Measurements from ENCODE around the gene KCNIP1. TPM values are rescaled to one million over a fixed set of nuclear protein-coding genes. Genes with fewer than 3 reads are reported as not detected.

KCNIP1 gene
- total and polyA plus RNA-seq, 10 of the 15 experiments (the other 5 are each of a cell fraction or from before 2014, with no cell fraction given), result not detected

DNA sequence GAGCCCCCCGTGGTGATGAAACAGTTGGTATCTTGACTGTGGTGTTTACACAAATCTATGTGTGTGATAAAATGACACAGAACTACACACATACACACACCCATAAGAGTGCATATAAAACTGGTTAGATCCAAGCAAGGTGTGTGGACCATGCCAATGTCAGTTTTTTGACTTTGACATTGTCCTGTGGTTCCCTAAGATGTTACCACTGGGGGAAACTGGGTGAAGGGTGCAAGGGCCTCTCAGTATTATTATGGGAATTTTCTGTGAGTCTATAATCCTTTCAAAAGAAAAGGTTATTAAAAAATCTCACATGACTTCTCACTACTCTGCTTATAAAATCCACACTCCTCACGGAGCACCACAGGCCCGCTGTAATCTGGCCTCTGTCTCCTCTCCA is 13.4 kb upstream of the KCNIP1 start (continued):
- TF ChIP-seq, protein P1, sequence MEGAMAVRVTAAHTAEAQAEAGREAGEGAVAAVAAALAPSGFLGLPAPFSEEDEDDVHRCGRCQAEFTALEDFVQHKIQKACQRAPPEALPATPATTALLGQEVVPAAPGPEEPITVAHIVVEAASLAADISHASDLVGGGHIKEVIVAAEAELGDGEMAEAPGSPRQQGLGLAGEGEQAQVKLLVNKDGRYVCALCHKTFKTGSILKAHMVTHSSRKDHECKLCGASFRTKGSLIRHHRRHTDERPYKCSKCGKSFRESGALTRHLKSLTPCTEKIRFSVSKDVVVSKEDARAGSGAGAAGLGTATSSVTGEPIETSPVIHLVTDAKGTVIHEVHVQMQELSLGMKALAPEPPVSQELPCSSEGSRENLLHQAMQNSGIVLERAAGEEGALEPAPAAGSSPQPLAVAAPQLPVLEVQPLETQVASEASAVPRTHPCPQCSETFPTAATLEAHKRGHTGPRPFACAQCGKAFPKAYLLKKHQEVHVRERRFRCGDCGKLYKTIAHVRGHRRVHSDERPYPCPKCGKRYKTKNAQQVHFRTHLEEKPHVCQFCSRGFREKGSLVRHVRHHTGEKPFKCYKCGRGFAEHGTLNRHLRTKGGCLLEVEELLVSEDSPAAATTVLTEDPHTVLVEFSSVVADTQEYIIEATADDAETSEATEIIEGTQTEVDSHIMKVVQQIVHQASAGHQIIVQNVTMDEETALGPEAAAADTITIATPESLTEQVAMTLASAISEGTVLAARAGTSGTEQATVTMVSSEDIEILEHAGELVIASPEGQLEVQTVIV (IDR thresholded peaks at IDR 0.05; ENCODE audit: borderline replicate concordance, partially characterized antibody), result no peak
- TF ChIP-seq, protein P2, sequence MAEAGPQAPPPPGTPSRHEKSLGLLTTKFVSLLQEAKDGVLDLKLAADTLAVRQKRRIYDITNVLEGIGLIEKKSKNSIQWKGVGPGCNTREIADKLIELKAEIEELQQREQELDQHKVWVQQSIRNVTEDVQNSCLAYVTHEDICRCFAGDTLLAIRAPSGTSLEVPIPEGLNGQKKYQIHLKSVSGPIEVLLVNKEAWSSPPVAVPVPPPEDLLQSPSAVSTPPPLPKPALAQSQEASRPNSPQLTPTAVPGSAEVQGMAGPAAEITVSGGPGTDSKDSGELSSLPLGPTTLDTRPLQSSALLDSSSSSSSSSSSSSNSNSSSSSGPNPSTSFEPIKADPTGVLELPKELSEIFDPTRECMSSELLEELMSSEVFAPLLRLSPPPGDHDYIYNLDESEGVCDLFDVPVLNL (IDR thresholded peaks at IDR 0.05; ENCODE audit: low read depth, low read length), result no peak
- TF ChIP-seq SRF (IDR thresholded peaks at IDR 0.05; ENCODE audit: low read depth in 2 of 2, low read length in 2 of 2) (no peak), ATF7 (IDR thresholded peaks at IDR 0.05; ENCODE audit: low read depth) (no peak), YBX1 (IDR thresholded peaks at IDR 0.05) (no peak)
- TF ChIP-seq, protein P3, sequence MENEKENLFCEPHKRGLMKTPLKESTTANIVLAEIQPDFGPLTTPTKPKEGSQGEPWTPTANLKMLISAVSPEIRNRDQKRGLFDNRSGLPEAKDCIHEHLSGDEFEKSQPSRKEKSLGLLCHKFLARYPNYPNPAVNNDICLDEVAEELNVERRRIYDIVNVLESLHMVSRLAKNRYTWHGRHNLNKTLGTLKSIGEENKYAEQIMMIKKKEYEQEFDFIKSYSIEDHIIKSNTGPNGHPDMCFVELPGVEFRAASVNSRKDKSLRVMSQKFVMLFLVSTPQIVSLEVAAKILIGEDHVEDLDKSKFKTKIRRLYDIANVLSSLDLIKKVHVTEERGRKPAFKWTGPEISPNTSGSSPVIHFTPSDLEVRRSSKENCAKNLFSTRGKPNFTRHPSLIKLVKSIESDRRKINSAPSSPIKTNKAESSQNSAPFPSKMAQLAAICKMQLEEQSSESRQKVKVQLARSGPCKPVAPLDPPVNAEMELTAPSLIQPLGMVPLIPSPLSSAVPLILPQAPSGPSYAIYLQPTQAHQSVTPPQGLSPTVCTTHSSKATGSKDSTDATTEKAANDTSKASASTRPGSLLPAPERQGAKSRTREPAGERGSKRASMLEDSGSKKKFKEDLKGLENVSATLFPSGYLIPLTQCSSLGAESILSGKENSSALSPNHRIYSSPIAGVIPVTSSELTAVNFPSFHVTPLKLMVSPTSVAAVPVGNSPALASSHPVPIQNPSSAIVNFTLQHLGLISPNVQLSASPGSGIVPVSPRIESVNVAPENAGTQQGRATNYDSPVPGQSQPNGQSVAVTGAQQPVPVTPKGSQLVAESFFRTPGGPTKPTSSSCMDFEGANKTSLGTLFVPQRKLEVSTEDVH (IDR thresholded peaks at IDR 0.05; ENCODE audit: low read depth, partially characterized antibody), result no peak

DNA sequence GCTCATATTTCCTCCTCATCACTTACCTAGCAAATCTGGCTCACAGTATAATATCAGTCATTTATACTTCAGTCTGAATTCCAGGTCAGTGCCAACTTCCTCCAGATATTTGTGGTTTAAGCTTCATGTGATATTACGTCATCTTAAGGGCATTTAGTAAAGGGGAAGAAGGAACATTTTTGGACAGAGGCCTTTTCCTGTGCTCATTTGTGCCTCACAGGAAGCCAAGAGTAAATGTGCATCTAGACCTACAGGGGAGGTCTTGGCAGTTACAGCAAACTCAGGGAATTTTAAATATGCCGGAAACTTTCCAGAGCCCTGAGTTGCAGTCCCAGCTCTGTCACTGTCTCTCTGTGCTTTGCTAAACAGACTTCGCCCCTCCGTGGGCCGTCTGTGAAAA is 12.3 kb upstream of the KCNIP1 start:
- 48% methylated on average over 5 of the region's 5 CpGs for WGBS (ENCODE audit: insufficient coverage, insufficient replicate concordance, low lambda C conversion rate, missing lambda C conversion rate)
- Histone ChIP-seq H3K27ac (ENCODE audit: control insufficient read depth, insufficient read depth) (no peak overlapping the region), H3K9ac (ENCODE audit: control insufficient read depth, insufficient read depth, low read length) (no peak overlapping the region), H3K4me1 (ENCODE audit: control insufficient read depth, insufficient read depth, low read length) (no peaks in the 10 kb centered on the region), H3K4me2 (ENCODE audit: control insufficient read depth, insufficient read depth) (no peak overlapping the region), H4K20me1 (ENCODE audit: control insufficient read depth, insufficient read depth) (no peaks in the 10 kb centered on the region), H3K36me3 (ENCODE audit: control insufficient read depth in 2 of 2, insufficient read depth in 2 of 2, low read length in 1 of 2) (no peaks in the 10 kb centered on the region), H3K79me2 (ENCODE audit: control insufficient read depth, insufficient read depth, low read length) (no peaks in the 10 kb centered on the region), H2AFZ (ENCODE audit: control insufficient read depth, low read depth, low read length) (no peak overlapping the region), H3K4me3 (no peak overlapping the region), H3K27me3 (replicated peaks in 1 of 2; ENCODE audit: control insufficient read depth in 2 of 2, insufficient read depth in 2 of 2, low read length in 1 of 2) (peaks cover 7 to 8% of the 10 kb centered on the region in 2 experiments), H3K9me3 (replicated peaks; ENCODE audit: control insufficient read depth, insufficient read depth, low read length) (no peaks in the 10 kb centered on the region)
- ATAC-seq (no peak), FAIRE-seq (no peak), DNase-seq (ENCODE audit: low read depth, low spot score) (no peak)
- ChIA-PET CTCF (no interaction called here), POLR2A (no interaction called here), SMC1A (ENCODE audit: uncharacterized antibody, unreplicated experiment) (no interaction called here), RAD21 (ENCODE audit: unreplicated experiment) (no interaction called here)
- in situ Hi-C loops (cut with MboI), result no loop called here
- no peak for TF ChIP-seq ZNF24 (IDR thresholded peaks at IDR 0.05)
- no peak for TF ChIP-seq MTA3 (IDR thresholded peaks at IDR 0.05; ENCODE audit: borderline replicate concordance, low read length)
- TF ChIP-seq RBBP5 (conservative IDR thresholded peaks at IDR 0.05), result no peak
- TF ChIP-seq STAT3 (IDR thresholded peaks at IDR 0.05; ENCODE audit: low read depth, low read length), result no peak
- TF ChIP-seq SREBF1 (IDR thresholded peaks at IDR 0.05; ENCODE audit: low read length), result no peak
- TF ChIP-seq TARDBP (IDR thresholded peaks at IDR 0.05; ENCODE audit: borderline replicate concordance), result no peak
- no peak for TF ChIP-seq RUNX3 (IDR thresholded peaks at IDR 0.05; ENCODE audit: low read length)
- no peak for TF ChIP-seq CBX5 (IDR thresholded peaks at IDR 0.05; ENCODE audit: low read depth)
- no peak for TF ChIP-seq NR2F1 (conservative IDR thresholded peaks at IDR 0.05)
- no peak for TF ChIP-seq KAT2A (conservative IDR thresholded peaks at IDR 0.05; ENCODE audit: control insufficient read depth, low read depth, low read length)
- TF ChIP-seq STAT1 (conservative IDR thresholded peaks at IDR 0.05), result no peak
- TF ChIP-seq MXI1 (IDR thresholded peaks at IDR 0.05; ENCODE audit: low read depth, low read length), result no peak
- TF ChIP-seq, protein P4, sequence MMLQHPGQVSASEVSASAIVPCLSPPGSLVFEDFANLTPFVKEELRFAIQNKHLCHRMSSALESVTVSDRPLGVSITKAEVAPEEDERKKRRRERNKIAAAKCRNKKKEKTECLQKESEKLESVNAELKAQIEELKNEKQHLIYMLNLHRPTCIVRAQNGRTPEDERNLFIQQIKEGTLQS (IDR thresholded peaks at IDR 0.05; ENCODE audit: borderline replicate concordance, extremely low read depth, low read depth, low read length), result no peak
- no peak for TF ChIP-seq ZNF274 (IDR thresholded peaks at IDR 0.05; ENCODE audit: insufficient read depth, insufficient read length)
- no TSS peak for BruUV-seq (replicated peaks)
- intact Hi-C loops (cut with micrococcal nuclease; ENCODE audit: unreplicated experiment), result no loop called here

Measured in GM12878 (cell line).